ENCODE results near the gene PDE4C. TPM values are rescaled to one million over a fixed set of nuclear protein-coding genes. Genes with fewer than 3 reads are reported as not detected.

The PDE4C gene
- total RNA-seq, 1 experiment from 2014 or later = 0.90 TPM

DNA sequence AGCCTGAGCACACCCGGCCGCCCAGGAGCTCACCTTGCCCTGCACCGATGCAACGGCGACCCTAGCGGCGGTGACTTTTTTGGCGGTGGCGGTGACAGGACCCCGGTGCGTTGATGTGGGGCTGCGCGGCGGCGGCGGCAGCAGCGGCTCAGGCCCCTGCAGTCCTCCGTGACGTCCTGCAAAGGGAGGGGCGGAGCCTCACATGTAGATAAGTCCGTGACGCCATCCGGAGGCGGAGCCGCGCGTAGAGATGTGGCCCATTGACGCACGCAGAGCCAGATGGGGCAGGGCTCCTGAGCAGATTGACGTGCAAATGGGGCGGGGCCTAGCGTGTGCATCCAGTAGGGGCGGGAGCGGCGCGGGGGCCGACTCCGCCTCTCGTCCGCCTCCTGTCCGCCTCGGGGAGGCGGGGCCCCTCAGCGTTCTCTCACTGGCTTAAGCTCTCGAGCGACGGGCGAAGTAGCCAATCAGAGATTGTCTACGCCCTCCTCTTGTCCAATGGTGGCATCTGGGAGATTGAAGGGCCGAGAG is 22.3 kb downstream of the PDE4C start, which contains the start of gene RAB3A:
TSS of gene RAB3A (minus strand) at position 180 of the 531 bp plus-strand sequence. CDS start 1,302 bp downstream, outside the sequence.
- no peaks in the 10 kb centered on the region for H3K4me1 Mint-ChIP-seq (ENCODE audit: low read depth, unreplicated experiment)
- H3K27me3 Mint-ChIP-seq (ENCODE audit: unreplicated experiment) = no peaks in the 10 kb centered on the region
- H3K4me3 Mint-ChIP-seq (ENCODE audit: low read depth, unreplicated experiment) = peak within 1 kb of the TSS; percentile 90
- no peaks in the 10 kb centered on the region for H3K9me3 Mint-ChIP-seq (ENCODE audit: low read depth, unreplicated experiment)
- CTCF ChIA-PET = interaction anchor here (0.9 to 2.2 kb wide), 3 partner anchors 12 to 48 kb away, joined by 4 to 7 read pairs (median 5); no protein-coding TSS in a partner anchor
- peak; percentile 97 for DNase-seq
- intact Hi-C loops (cut with micrococcal nuclease; ENCODE audit: unreplicated experiment) = no loop called here
- peak within 1 kb of the TSS; percentile 79 for H3K27ac Mint-ChIP-seq (ENCODE audit: unreplicated experiment)
- H3K36me3 Mint-ChIP-seq (ENCODE audit: insufficient read depth, unreplicated experiment) = peaks cover 23% of the 10 kb centered on the region
- BruUV-seq (replicated peaks) = no TSS peak
- no peak for TF ChIP-seq CTCF (IDR thresholded peaks at IDR 0.05; ENCODE audit: unreplicated experiment)

- DNase-seq = no peak
- H3K36me3 Mint-ChIP-seq (ENCODE audit: insufficient read depth, unreplicated experiment) = peaks cover 24% of the 10 kb centered on the region
- CTCF ChIA-PET = interaction anchor here (0.9 to 2.2 kb wide), 3 partner anchors 12 to 48 kb away, joined by 4 to 7 read pairs (median 5); no protein-coding TSS in a partner anchor
- peak overlapping the region; percentile 90 for H3K4me3 Mint-ChIP-seq (ENCODE audit: low read depth, unreplicated experiment)
- TF ChIP-seq CTCF (IDR thresholded peaks at IDR 0.05; ENCODE audit: unreplicated experiment) = no peak
- no peaks in the 10 kb centered on the region for H3K27me3 Mint-ChIP-seq (ENCODE audit: unreplicated experiment)
- H3K4me1 Mint-ChIP-seq (ENCODE audit: low read depth, unreplicated experiment) = no peaks in the 10 kb centered on the region
- BruUV-seq (replicated peaks) = no TSS peak
- H3K9me3 Mint-ChIP-seq (ENCODE audit: low read depth, unreplicated experiment) = no peaks in the 10 kb centered on the region
- peak overlapping the region; percentile 79 for H3K27ac Mint-ChIP-seq (ENCODE audit: unreplicated experiment)
- intact Hi-C loops (cut with micrococcal nuclease; ENCODE audit: unreplicated experiment) = no loop called here
Measured at GRCh38 chr19:18203408-18203862, 22.8 kb downstream of the PDE4C start.

DNA sequence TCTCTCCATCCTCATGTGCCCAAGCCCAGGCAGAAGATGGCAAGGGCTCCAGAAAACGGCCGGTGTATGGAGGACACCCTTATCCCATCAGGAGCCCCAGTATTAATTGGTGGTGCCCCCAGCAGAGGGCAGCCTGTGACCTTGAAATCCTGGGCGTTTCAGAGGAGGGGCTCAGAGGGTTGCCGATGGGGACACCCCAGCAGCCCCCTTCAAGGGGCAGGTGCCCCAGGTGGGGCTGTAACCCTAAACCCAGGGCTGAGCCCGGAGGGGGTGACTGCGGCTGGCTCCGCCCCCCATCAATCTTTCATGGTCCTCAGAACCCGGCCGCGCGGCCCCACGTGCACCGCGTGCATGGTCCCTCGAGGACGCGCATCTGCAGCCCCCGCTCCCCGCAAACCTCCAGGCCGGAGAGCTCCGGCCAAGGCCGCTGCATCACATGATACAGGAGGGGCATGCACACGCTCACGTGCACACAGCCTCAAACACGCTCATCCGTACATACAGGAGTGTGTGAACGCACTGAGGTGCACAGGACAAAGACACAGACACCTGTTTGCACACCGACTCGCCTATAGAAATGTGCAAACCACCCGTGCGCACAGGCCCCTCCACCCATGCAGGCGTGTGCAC is 23.3 kb downstream of the PDE4C start:
- CTCF ChIA-PET = no interaction called here
- no peak overlapping the region for H3K27ac Mint-ChIP-seq (ENCODE audit: unreplicated experiment)

DNA sequence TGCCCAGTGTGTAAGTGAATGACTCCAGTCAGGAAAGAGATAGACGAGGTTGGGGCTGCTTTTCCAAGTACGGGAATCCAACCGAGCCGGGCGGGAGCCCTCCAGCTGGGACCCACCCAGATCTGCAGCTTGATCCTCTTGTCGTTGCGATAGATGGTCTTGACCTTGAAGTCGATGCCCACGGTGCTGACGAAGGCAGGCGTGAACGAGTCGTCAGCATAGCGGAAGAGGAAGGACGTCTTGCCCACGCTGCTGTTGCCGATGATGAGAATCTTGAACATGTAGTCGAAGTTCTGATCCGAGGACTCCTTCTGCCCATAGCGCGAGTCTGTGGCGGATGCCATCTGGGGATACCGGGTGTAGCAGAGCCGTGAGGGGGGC is 23.9 kb downstream of the PDE4C start:
- H3K9me3 Mint-ChIP-seq (ENCODE audit: low read depth, unreplicated experiment) = no peaks in the 10 kb centered on the region
- intact Hi-C loops (cut with micrococcal nuclease; ENCODE audit: unreplicated experiment) = no loop called here
- peak overlapping the region; percentile 34 for H3K4me3 Mint-ChIP-seq (ENCODE audit: low read depth, unreplicated experiment)

More for the DNA sequence above, 23.3 kb downstream of the PDE4C start:
- Mint-ChIP-seq H3K27me3 (ENCODE audit: unreplicated experiment) (no peaks in the 10 kb centered on the region), H3K4me1 (ENCODE audit: low read depth, unreplicated experiment) (no peaks in the 10 kb centered on the region), H3K4me3 (ENCODE audit: low read depth, unreplicated experiment) (peak overlapping the region; percentile 90), H3K9me3 (ENCODE audit: low read depth, unreplicated experiment) (no peaks in the 10 kb centered on the region), H3K36me3 (ENCODE audit: insufficient read depth, unreplicated experiment) (peaks cover 28% of the 10 kb centered on the region)
- intact Hi-C loops (cut with micrococcal nuclease; ENCODE audit: unreplicated experiment) = no loop called here
- TF ChIP-seq CTCF (IDR thresholded peaks at IDR 0.05; ENCODE audit: unreplicated experiment) = no peak
- DNase-seq = no peak
- BruUV-seq (replicated peaks) = no TSS peak

More for the DNA sequence above, 23.9 kb downstream of the PDE4C start:
- no peak for DNase-seq
- Mint-ChIP-seq H3K36me3 (ENCODE audit: insufficient read depth, unreplicated experiment) (peaks cover 28% of the 10 kb centered on the region), H3K27ac (ENCODE audit: unreplicated experiment) (no peak overlapping the region), H3K27me3 (ENCODE audit: unreplicated experiment) (no peaks in the 10 kb centered on the region), H3K4me1 (ENCODE audit: low read depth, unreplicated experiment) (no peaks in the 10 kb centered on the region)
- CTCF ChIA-PET = no interaction called here
- no peak for TF ChIP-seq CTCF (IDR thresholded peaks at IDR 0.05; ENCODE audit: unreplicated experiment)
- BruUV-seq (replicated peaks) = no TSS peak

Data from Calu3 (cell line).